Hepatocyte (in vitro differentiated cells): Measurements from ENCODE around the gene CALR.

Experiments used
- CTCF ChIP-seq: fragments of 200-600 bp; sonication (generic); IDR thresholded peaks from 2 replicates; pipeline ENCODE4 v1.5.1; 2016; ENCODE audit warnings: antibody characterized with exemption, mild to moderate bottlenecking; ENCODE audit not compliant: poor library complexity
- EZH2 ChIP-seq: fragments of 200-600 bp; sonication (generic); IDR thresholded peaks from 2 replicates; pipeline ENCODE4 v1.6.1; 2016; ENCODE audit warnings: antibody characterized with exemption, mild to moderate bottlenecking, borderline replicate concordance
- EZH2phosphoT487 ChIP-seq: fragments of 200-600 bp; sonication (generic); IDR thresholded peaks from one replicate; pipeline ENCODE4 v1.6.1; 2018; ENCODE audit warnings: antibody characterized with exemption, mild to moderate bottlenecking, low read depth, moderate library complexity; ENCODE audit not compliant: unreplicated experiment, severe bottlenecking

GRCh38 chr19:12921047-12921446 lies 17.4 kb upstream of the CALR start:
- TF ChIP-seq CTCF (no peak), EZH2 (no peak), EZH2phosphoT487 (no peak)
